ENCODE measurements around the gene PIM3.

GRCh38 chr22:49996119-49996517 lies 35.5 kb downstream of the PIM3 start:
- TF ChIP-seq CTCF (IDR thresholded peaks at IDR 0.05) = no peak
- no peak for TF ChIP-seq ZFX (IDR thresholded peaks at IDR 0.05; ENCODE audit: borderline replicate concordance)
